Measurements from ENCODE around the gene KLF6. TPM values are rescaled to one million over a fixed set of nuclear protein-coding genes. Genes with fewer than 3 reads are reported as not detected.
"Not testable (repeated sequence)": the region's sequence is repeated elsewhere in the genome, so short reads cannot be mapped to it uniquely, and the experiment has no call there.

The KLF6 gene
- total and polyA plus RNA-seq, 8 donors = 66.0 to 217 (median 112) TPM

GRCh38 chr10:3740157-3740871 lies 44.7 kb downstream of the KLF6 start:
- peaks cover 0 to 14% of the 10 kb centered on the region in 2 donors for H3K4me1 ChIP-seq
- H3K4me3 ChIP-seq = no peak overlapping the region
- ATAC-seq = peak; percentile 55
- no peak for TF ChIP-seq CTCF (IDR thresholded peaks at IDR 0.05)
- H3K36me3 ChIP-seq = no peaks in the 10 kb centered on the region
- intact Hi-C loops (cut with DNase I) = no loop called here
- no peaks in the 10 kb centered on the region for H3K27me3 ChIP-seq
- no peaks in the 10 kb centered on the region for H3K9me3 ChIP-seq
- DNase-seq = no peak
- H3K27ac ChIP-seq = peak overlapping the region in 1 of 2 donors; percentile 74

- Histone ChIP-seq H3K9me3 (no peaks in the 10 kb centered on the region), H3K27me3 (no peaks in the 10 kb centered on the region), H3K36me3 (no peaks in the 10 kb centered on the region), H3K4me1 (peaks cover 0 to 14% of the 10 kb centered on the region in 2 donors), H3K4me3 (no peak overlapping the region), H3K27ac (no peak overlapping the region)
- intact Hi-C loops (cut with DNase I) = no loop called here
- no peak for DNase-seq
- ATAC-seq = no peak
- no peak for TF ChIP-seq CTCF (IDR thresholded peaks at IDR 0.05)
These were observed 46.1 kb downstream of the KLF6 start for GRCh38 chr10:3738855-3739350.

GRCh38 chr10:3737864-3738263 lies 47.1 kb downstream of the KLF6 start:
- DNase-seq = no peak
- intact Hi-C loops (cut with DNase I) = no loop called here
- Histone ChIP-seq H3K9me3 (no peaks in the 10 kb centered on the region), H3K27ac (no peak overlapping the region), H3K4me3 (no peak overlapping the region), H3K4me1 (peaks cover 0 to 14% of the 10 kb centered on the region in 2 donors), H3K36me3 (no peaks in the 10 kb centered on the region), H3K27me3 (no peaks in the 10 kb centered on the region)
- no peak for TF ChIP-seq CTCF (IDR thresholded peaks at IDR 0.05)
- ATAC-seq = no peak

GRCh38 chr10:3735175-3735574 lies 49.8 kb downstream of the KLF6 start:
- Histone ChIP-seq H3K36me3 (no peaks in the 10 kb centered on the region), H3K27me3 (no peaks in the 10 kb centered on the region), H3K4me3 (no peak overlapping the region), H3K4me1 (peaks cover 0 to 6% of the 10 kb centered on the region in 2 donors), H3K9me3 (no peaks in the 10 kb centered on the region), H3K27ac (no peak overlapping the region)
- ATAC-seq (peak; percentile 25), DNase-seq (peak in 1 of 4 donors; percentile 64)
- no peak for TF ChIP-seq CTCF (IDR thresholded peaks at IDR 0.05)
- intact Hi-C loops (cut with DNase I) = no loop called here

GRCh38 chr10:3734111-3734510 lies 50.9 kb downstream of the KLF6 start:
- TF ChIP-seq CTCF (IDR thresholded peaks at IDR 0.05) = no peak
- intact Hi-C loops (cut with DNase I) = no loop called here
- H3K36me3 ChIP-seq = no peaks in the 10 kb centered on the region

GRCh38 chr10:3732183-3732582 lies 52.8 kb downstream of the KLF6 start:
- DNase-seq; H3K27me3 ChIP-seq; ATAC-seq; H3K9me3 ChIP-seq; H3K4me3 ChIP-seq; H3K36me3 ChIP-seq; intact Hi-C loops (cut with DNase I); H3K27ac ChIP-seq; H3K4me1 ChIP-seq: not testable (repeated sequence)

More at GRCh38 chr10:3734111-3734510, 50.9 kb downstream of the KLF6 start:
- no peaks in the 10 kb centered on the region for H3K9me3 ChIP-seq
- H3K4me1 ChIP-seq = no peaks in the 10 kb centered on the region
- DNase-seq (no peak), ATAC-seq (no peak)
- H3K27me3 ChIP-seq = no peaks in the 10 kb centered on the region
- H3K4me3 ChIP-seq = no peak overlapping the region
- no peak overlapping the region for H3K27ac ChIP-seq

All from left lung (tissue), 10 donors.